ENCODE measurements around the gene ABAT. TPM values are rescaled to one million over a fixed set of nuclear protein-coding genes. Genes with fewer than 3 reads are reported as not detected.

ABAT gene
- total and polyA plus RNA-seq, 2 of the 8 experiments (the other 6 are each of a cell fraction or from before 2014, with no cell fraction given) = 6.4 to 8.4 TPM

GRCh38 chr16:8727131-8727806, 52.9 kb downstream of the ABAT start:
- Histone ChIP-seq H4K20me1 (replicated peaks in 1 of 2; ENCODE audit: control insufficient read depth in 1 of 2, insufficient read depth in 2 of 2, low read length in 2 of 2) (no peaks in the 10 kb centered on the region), H2BK120ac (replicated peaks; ENCODE audit: low read depth, low read length) (no peak overlapping the region), H3K18ac (ENCODE audit: extremely low read depth, low read length) (no peak overlapping the region), H3K56ac (replicated peaks; ENCODE audit: insufficient read length, low read depth, low read length) (no peak overlapping the region), H2BK20ac (ENCODE audit: low read length) (no peak overlapping the region), H2BK5ac (ENCODE audit: low read depth, low read length) (no peak overlapping the region), H3K4me3 (ENCODE audit: extremely low read depth in 1 of 4, insufficient read depth in 2 of 4, low read depth in 3 of 4, low read length in 4 of 4) (no peak overlapping the region), H3K23me2 (ENCODE audit: low read depth, low read length) (no peaks in the 10 kb centered on the region), H2BK15ac (ENCODE audit: low read length) (no peak overlapping the region), H3K36me3 (ENCODE audit: control insufficient read depth in 2 of 4, insufficient read depth in 4 of 4, low read length in 3 of 4) (no peaks in the 10 kb centered on the region), H3K4ac (replicated peaks; ENCODE audit: insufficient read length, low read depth, low read length) (no peak overlapping the region), H3K9ac (replicated peaks in 1 of 4; ENCODE audit: extremely low read depth in 1 of 4, low read depth in 3 of 4, low read length in 3 of 4) (no peak overlapping the region), H4K5ac (ENCODE audit: insufficient read length, low read depth, low read length) (no peak overlapping the region), H2AFZ (ENCODE audit: low read length) (no peak overlapping the region), H3K9me3 (ENCODE audit: insufficient read depth in 2 of 2, low read depth in 1 of 2, low read length in 1 of 2) (no peaks in the 10 kb centered on the region), H3K4me1 (replicated peaks in 1 of 4; ENCODE audit: control insufficient read depth in 3 of 4, insufficient read depth in 4 of 4, low read length in 3 of 4) (peaks cover 0 to 2% (median under 1%) of the 10 kb centered on the region in 4 experiments; a peak in 1 of 7 replicates), H4K91ac (replicated peaks; ENCODE audit: insufficient read length, low read length) (no peak overlapping the region), H3K79me2 (ENCODE audit: control insufficient read depth in 1 of 2, insufficient read depth in 2 of 2, low read length in 2 of 2) (no peaks in the 10 kb centered on the region), H3K23ac (ENCODE audit: insufficient read length) (no peak overlapping the region), H2BK12ac (ENCODE audit: low read depth, low read length) (no peak overlapping the region), H3K79me1 (ENCODE audit: low read depth, low read length) (no peaks in the 10 kb centered on the region), H4K8ac (ENCODE audit: extremely low read depth, insufficient read depth, low read length) (no peak overlapping the region), H3K14ac (ENCODE audit: insufficient read length) (no peak overlapping the region), H2AK5ac (ENCODE audit: low read depth, low read length) (no peak overlapping the region), H3K27ac (ENCODE audit: low read depth, low read length) (no peak overlapping the region), H3K27me3 (replicated peaks in 1 of 4; ENCODE audit: control insufficient read depth in 3 of 4, extremely low read depth in 1 of 4, insufficient read depth in 3 of 4, low read length in 3 of 4) (no peaks in the 10 kb centered on the region), H3K4me2 (ENCODE audit: insufficient read depth in 1 of 2, low read depth in 2 of 2, low read length in 2 of 2) (no peak overlapping the region)
- ChIA-PET POLR2A (ENCODE audit: partially characterized antibody) (no interaction called here), CTCF (ENCODE audit: partially characterized antibody) (interaction anchor here (0.6 to 1.5 kb wide), 3 partner anchors 15 to 63 kb away, joined by 3 to 4 read pairs (median 3); no protein-coding TSS in a partner anchor)
- FAIRE-seq (no peak), DNase-seq (ENCODE audit: low read depth in 1 of 2, low spot score in 2 of 2) (no peak)
- WGBS, 2 experiments (ENCODE audit: extremely low coverage in 1 of 2, insufficient coverage in 1 of 2, insufficient read length in 1 of 2, insufficient replicate concordance in 2 of 2, low coverage in 1 of 2, low lambda C conversion rate in 2 of 2, missing lambda C conversion rate in 1 of 2) = 87% methylated on average over 9 of the region's 9 CpGs; no CpG with 5 or more reads in 1 of the 2 experiments
- no peak for TF ChIP-seq EZH2 (IDR thresholded peaks at IDR 0.05; ENCODE audit: low read depth, low read length, severe bottlenecking)
- no peak for TF ChIP-seq CBX5 (IDR thresholded peaks at IDR 0.05; ENCODE audit: low read depth, low read length)
- no peak for TF ChIP-seq MAX (IDR thresholded peaks at IDR 0.05)
- no peak for TF ChIP-seq SP2 (IDR thresholded peaks at IDR 0.05; ENCODE audit: low read length)
- no peak for TF ChIP-seq ATF3 (IDR thresholded peaks at IDR 0.05; ENCODE audit: insufficient read depth, low read depth, low read length)
- no peak for TF ChIP-seq CBX8 (IDR thresholded peaks at IDR 0.05; ENCODE audit: borderline replicate concordance, low read depth, low read length)
- no peak for TF ChIP-seq TBP (IDR thresholded peaks at IDR 0.05; ENCODE audit: low read depth, low read length)
- TF ChIP-seq RXRA (IDR thresholded peaks at IDR 0.05; ENCODE audit: insufficient read depth, low read depth, low read length) = no peak
- TF ChIP-seq JUN (IDR thresholded peaks at IDR 0.05; ENCODE audit: low read depth, low read length) = no peak
- no peak for TF ChIP-seq EP300 (IDR thresholded peaks at IDR 0.05; ENCODE audit: borderline replicate concordance in 1 of 2, low read depth in 2 of 2, low read length in 2 of 2)
- TF ChIP-seq CHD1 (IDR thresholded peaks at IDR 0.05; ENCODE audit: low read depth, low read length) = no peak
- no peak for TF ChIP-seq TEAD4 (IDR thresholded peaks at IDR 0.05; ENCODE audit: low read depth, low read length)
